ENCODE data around the gene MAP3K15. TPM values are rescaled to one million over a fixed set of nuclear protein-coding genes. Genes with fewer than 3 reads are reported as not detected.
"Not testable (repeated sequence)": the region's sequence is repeated elsewhere in the genome, so short reads cannot be mapped to it uniquely, and the experiment has no call there.

MAP3K15 gene
- total and polyA plus RNA-seq, 8 donors = 0.32 to 7.1 (median 1.2) TPM

DNA sequence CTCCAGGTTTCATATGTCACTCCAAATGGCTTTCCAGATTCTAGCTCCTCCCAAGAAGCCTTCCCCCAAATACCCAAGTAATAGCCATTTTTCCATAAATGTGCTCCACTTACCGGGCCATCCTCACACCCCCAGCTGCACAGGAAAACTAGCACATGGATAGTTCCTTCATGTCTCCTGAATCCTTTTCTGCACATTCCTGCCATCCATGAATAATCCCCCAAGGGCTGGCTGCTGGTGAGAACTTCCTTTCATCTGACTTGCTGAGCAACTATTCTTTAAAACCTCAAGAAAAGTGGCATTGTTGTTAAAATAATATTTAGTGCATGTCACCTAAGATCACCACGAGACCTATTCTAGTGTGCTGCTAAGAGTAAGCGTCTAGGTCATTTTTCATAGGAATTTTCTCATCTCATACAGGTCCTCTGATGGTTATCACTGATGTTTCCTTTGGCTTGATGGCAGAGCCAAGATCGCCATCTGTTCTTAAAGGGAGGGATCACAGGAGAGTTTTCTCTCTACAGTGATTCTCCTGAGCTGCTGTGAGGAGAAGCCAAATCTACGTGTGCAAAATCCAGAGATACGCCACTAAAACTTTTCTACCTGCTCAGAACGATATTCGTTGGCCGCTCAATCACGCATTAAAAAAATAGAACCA is 71.3 kb downstream of the MAP3K15 start:
- WGBS, 2 donors = 81 to 86% methylated on average over 10 of the region's 10 CpGs
- Histone ChIP-seq H3K27ac (no peak overlapping the region), H3K9me3 (no peaks in the 10 kb centered on the region), H3K36me3 (no peaks in the 10 kb centered on the region), H3K4me3 (no peak overlapping the region), H3K27me3 (no peaks in the 10 kb centered on the region), H3K4me1 (no peaks in the 10 kb centered on the region)
- DNase-seq = no peak
- intact Hi-C loops (cut with DNase I) = no loop called here
- TF ChIP-seq CTCF (IDR thresholded peaks at IDR 0.05) = no peak
- ATAC-seq = no peak
- FAIRE-seq = no peak

DNA sequence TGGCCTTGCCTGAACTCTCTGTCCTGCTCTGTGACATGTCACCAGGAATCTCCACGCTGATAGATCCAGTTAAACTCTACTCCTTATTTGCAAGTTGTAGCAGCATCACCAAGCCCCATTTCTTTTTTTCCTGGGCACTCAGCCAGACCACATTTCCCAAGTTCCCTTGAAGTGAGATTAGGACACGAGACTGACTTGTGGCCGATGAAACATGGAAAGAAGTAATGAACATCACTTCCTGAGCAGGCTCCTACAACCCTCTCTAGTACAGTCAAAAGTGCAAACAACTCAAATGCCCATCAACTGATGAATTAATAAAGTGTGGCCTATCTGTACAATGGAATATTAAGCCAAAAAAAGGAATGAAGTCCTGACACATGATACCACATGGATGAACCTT is 74.6 kb downstream of the MAP3K15 start:
- FAIRE-seq (no peak), ATAC-seq (no peak)

GRCh38 chrX:19422661-19423060 is 92.6 kb downstream of the MAP3K15 start:
- H3K9me3 ChIP-seq; DNase-seq; H3K4me3 ChIP-seq; H3K36me3 ChIP-seq; H3K27ac ChIP-seq; ATAC-seq; intact Hi-C loops (cut with DNase I); H3K27me3 ChIP-seq; H3K4me1 ChIP-seq; FAIRE-seq: not testable (repeated sequence)
- WGBS, 2 donors = 76 to 77% methylated on average over 4 of the region's 4 CpGs

More for the DNA sequence above, 74.6 kb downstream of the MAP3K15 start:
- Histone ChIP-seq H3K27ac (no peak overlapping the region), H3K4me1 (no peaks in the 10 kb centered on the region), H3K9me3 (no peaks in the 10 kb centered on the region), H3K4me3 (no peak overlapping the region), H3K36me3 (no peaks in the 10 kb centered on the region), H3K27me3 (no peaks in the 10 kb centered on the region)
- no peak for TF ChIP-seq CTCF (IDR thresholded peaks at IDR 0.05)
- no peak for DNase-seq
- WGBS, 2 donors = 35 to 38% methylated on average over 3 of the region's 3 CpGs
- intact Hi-C loops (cut with DNase I) = no loop called here

GRCh38 chrX:19410259-19410658 is 105.0 kb downstream of the MAP3K15 start:
- Histone ChIP-seq H3K36me3 (no peaks in the 10 kb centered on the region), H3K4me3 (no peak overlapping the region), H3K27me3 (no peaks in the 10 kb centered on the region), H3K4me1 (no peaks in the 10 kb centered on the region), H3K27ac (no peak overlapping the region), H3K9me3 (peaks cover 0 to 2% (median 0%) of the 10 kb centered on the region in 4 donors)
- FAIRE-seq (no peak), DNase-seq (no peak), ATAC-seq (no peak)
- intact Hi-C loops (cut with DNase I) = no loop called here
- 79 to 93% methylated on average over 2 of the region's 2 CpGs for WGBS, 2 donors
- TF ChIP-seq CTCF (IDR thresholded peaks at IDR 0.05) = no peak

- intact Hi-C loops (cut with DNase I) = no loop called here
- DNase-seq (no peak), FAIRE-seq (no peak), ATAC-seq (no peak)
- no peaks in the 10 kb centered on the region for H3K9me3 ChIP-seq
- no peak overlapping the region for H3K27ac ChIP-seq
- H3K4me3 ChIP-seq = no peak overlapping the region
- peaks cover 0 to 6% (median 0%) of the 10 kb centered on the region in 4 donors for H3K27me3 ChIP-seq
- no peaks in the 10 kb centered on the region for H3K4me1 ChIP-seq
- H3K36me3 ChIP-seq = no peaks in the 10 kb centered on the region
- no peak for TF ChIP-seq CTCF (IDR thresholded peaks at IDR 0.05)
These were observed 111.6 kb downstream of the MAP3K15 start for GRCh38 chrX:19403696-19404095.
